Measurements from ENCODE around the gene KIF5C.

KIF5C gene

DNA sequence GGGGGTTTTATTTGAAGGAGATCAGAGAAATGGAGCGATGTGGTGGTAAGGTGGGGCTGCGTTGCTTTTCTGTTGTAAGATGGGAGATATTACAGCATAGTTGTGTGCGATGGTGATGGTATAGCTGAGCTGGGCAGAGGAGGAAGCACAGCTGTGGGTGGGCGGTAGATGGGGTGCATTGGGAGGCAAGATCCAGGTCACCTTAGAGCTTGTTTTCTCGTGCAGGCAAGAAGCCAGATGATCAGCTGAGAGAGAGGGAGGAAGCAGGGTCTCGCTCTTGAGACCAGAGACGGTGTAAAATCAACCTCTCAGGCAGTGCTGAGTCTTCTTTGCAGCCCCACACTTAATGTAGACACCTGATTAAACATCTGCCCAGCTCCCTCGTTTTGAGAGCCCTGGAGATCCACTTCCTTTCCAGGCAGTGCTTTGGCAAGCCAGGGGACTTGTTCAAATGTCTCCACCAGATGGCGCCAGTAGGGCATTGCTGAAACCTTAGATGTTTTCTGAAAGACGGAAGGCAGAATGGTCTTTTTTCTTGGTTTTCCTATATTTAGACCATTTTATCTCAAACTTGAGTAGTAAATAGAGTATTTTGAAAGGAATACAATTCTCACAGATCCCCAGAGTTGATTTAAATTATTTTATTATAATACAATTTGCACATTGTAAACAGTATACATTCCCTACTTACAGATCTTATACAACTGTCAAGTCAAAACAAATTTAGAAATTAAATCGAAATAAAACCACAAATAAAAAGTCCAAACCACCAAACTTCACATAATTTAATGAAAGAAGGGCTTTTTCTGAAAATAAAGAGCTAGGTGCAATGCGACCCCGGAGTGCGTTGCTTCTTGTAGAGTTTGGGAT is 142.3 kb downstream of the KIF5C start:
- DNase-seq (ENCODE audit: extremely low spot score) = peak; percentile 77
- ChIA-PET CTCF (interaction anchor here (0.6 to 13.4 kb wide), 50 partner anchors 9 to 1028 kb away, joined by 3 to 259 read pairs (median 4); partner anchors contain the start of gene LYPD6B), POLR2A (interaction anchor here (0.6 kb wide), 1 partner anchor 71 kb away, joined by 4 read pairs; no protein-coding TSS in a partner anchor)
- peak; percentile 84 for TF ChIP-seq CTCF (IDR thresholded peaks at IDR 0.05; ENCODE audit: control extremely low read depth, extremely low read depth, low read depth, missing control alignments)

GRCh38 chr2:149018981-149019380 is 144.0 kb downstream of the KIF5C start:
- no peak for DNase-seq (ENCODE audit: extremely low spot score)
- no peak for TF ChIP-seq CTCF (IDR thresholded peaks at IDR 0.05; ENCODE audit: control extremely low read depth, extremely low read depth, low read depth, missing control alignments)
- CTCF ChIA-PET = interaction anchor here (0.7 to 13.4 kb wide), 9 partner anchors 11 to 555 kb away, joined by 3 to 259 read pairs (median 25); partner anchors contain the start of gene LYPD6B
- POLR2A ChIA-PET = no interaction called here

- no peak for TF ChIP-seq CTCF (IDR thresholded peaks at IDR 0.05; ENCODE audit: control extremely low read depth, extremely low read depth, low read depth, missing control alignments)
- ChIA-PET CTCF (interaction anchor here (2.0 to 13.4 kb wide), 6 partner anchors 11 to 542 kb away, joined by 6 to 259 read pairs (median 38); partner anchors contain the start of gene LYPD6B), POLR2A (no interaction called here)
- no peak for DNase-seq (ENCODE audit: extremely low spot score)
Measured at GRCh38 chr2:149019768-149020167, 144.7 kb downstream of the KIF5C start.

DNA sequence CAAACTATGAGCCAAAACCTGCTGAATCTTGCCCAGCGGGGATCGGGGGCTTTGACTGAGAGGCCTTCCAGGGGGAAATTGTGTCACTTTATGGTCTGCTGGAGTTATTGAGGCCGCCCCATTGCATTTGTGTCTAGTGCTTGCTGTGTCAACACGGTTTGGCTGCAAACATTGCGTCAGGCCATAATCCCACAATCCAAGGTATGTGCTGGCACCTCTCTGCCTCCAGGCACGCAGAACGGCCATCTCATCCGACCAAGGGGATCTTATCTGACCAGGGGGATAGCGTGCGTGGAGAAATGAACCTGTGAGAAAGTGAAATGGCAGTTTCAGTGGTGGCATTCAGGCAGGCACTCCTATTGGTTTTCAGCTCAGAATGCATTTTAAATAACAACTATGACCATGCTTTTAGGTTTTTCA is 145.4 kb downstream of the KIF5C start:
- no peak for TF ChIP-seq CTCF (IDR thresholded peaks at IDR 0.05; ENCODE audit: control extremely low read depth, extremely low read depth, low read depth, missing control alignments)
- DNase-seq (ENCODE audit: extremely low spot score) = no peak
- POLR2A ChIA-PET = interaction anchor here (0.6 kb wide), 1 partner anchor 18 kb away, joined by 6 read pairs; the partner anchor contains the start of gene LYPD6B
- CTCF ChIA-PET = interaction anchor here (1.0 to 13.4 kb wide), 2 partner anchors 13 to 541 kb away, joined by 3 to 259 read pairs; partner anchors contain the start of gene LYPD6B

DNA sequence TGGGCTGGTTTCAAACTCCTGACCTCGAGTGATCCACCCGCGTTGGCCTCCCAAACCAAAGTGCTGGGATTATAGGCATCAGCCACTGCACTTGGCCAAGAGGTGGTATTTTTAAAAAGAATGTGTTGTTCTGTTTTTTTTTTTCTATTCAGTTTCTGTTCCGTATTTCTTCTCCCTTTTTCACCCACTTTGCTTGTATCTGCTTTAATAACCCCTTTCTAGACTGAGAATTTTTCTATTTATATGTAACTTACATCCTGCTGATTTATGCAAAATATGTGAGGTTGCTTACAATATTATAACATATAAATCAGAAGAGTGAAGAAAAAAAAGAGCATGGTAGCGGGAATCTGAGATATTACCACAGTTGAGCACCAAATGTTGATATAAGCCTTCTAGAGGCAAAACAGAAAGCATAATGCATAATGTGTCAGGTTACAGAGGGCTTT is 146.3 kb downstream of the KIF5C start:
- ChIA-PET POLR2A (no interaction called here), CTCF (interaction anchor here (1.0 to 13.4 kb wide), 3 partner anchors 12 to 540 kb away, joined by 3 to 259 read pairs (median 6); partner anchors contain the start of gene LYPD6B)
- TF ChIP-seq CTCF (IDR thresholded peaks at IDR 0.05; ENCODE audit: control extremely low read depth, extremely low read depth, low read depth, missing control alignments) = no peak
- DNase-seq (ENCODE audit: extremely low spot score) = peak; percentile 42

- DNase-seq (ENCODE audit: extremely low spot score) = peak; percentile 45
- CTCF ChIA-PET = interaction anchor here (1.0 to 13.4 kb wide), 2 partner anchors 12 to 540 kb away, joined by 6 to 259 read pairs; partner anchors contain the start of gene LYPD6B
- TF ChIP-seq CTCF (IDR thresholded peaks at IDR 0.05; ENCODE audit: control extremely low read depth, extremely low read depth, low read depth, missing control alignments) = no peak
- POLR2A ChIA-PET = no interaction called here
Measured at GRCh38 chr2:149021761-149022160, 146.7 kb downstream of the KIF5C start.
